ENCODE measurements around the gene ASF1A. TPM values are rescaled to one million over a fixed set of nuclear protein-coding genes. Genes with fewer than 3 reads are reported as not detected.

The ASF1A gene
- total and polyA plus RNA-seq, 10 of the 15 experiments (the other 5 are each of a cell fraction or from before 2014, with no cell fraction given), result 23.7 to 103 (median 31.5) TPM

GRCh38 chr6:118860363-118860762, 33.6 kb upstream of the ASF1A start:
- no peak overlapping the region for H3K9ac ChIP-seq (ENCODE audit: control insufficient read depth, insufficient read depth, low read length)
- 100% methylated on average over 1 of the region's 1 CpG for WGBS (ENCODE audit: insufficient coverage, insufficient replicate concordance, low lambda C conversion rate, missing lambda C conversion rate)
- ChIA-PET POLR2A (interaction anchor here (1.2 kb wide), 1 partner anchor 14 kb away, joined by 3 read pairs; no protein-coding TSS in a partner anchor), SMC1A (ENCODE audit: uncharacterized antibody, unreplicated experiment) (interaction anchor here (1.1 kb wide), 1 partner anchor 36 kb away, joined by 3 read pairs; no protein-coding TSS in a partner anchor), RAD21 (ENCODE audit: unreplicated experiment) (no interaction called here), CTCF (no interaction called here)
- no peaks in the 10 kb centered on the region; the same call in 1 of the 2 replicates for H3K79me2 ChIP-seq (ENCODE audit: control insufficient read depth, insufficient read depth, low read length)
- H3K4me2 ChIP-seq (ENCODE audit: control insufficient read depth, insufficient read depth), result no peak overlapping the region
- ATAC-seq (no peak), FAIRE-seq (no peak), DNase-seq (ENCODE audit: low read depth, low spot score) (no peak)
- 0 out of 4 replicates have a peak, but pooled peaks cover 2% of the 10 kb centered on the region in 2 experiments for H3K36me3 ChIP-seq (ENCODE audit: control insufficient read depth in 2 of 2, insufficient read depth in 2 of 2, low read length in 1 of 2)
- BruUV-seq (replicated peaks), result no TSS peak
- no peaks in the 10 kb centered on the region for H3K4me1 ChIP-seq (ENCODE audit: control insufficient read depth, insufficient read depth, low read length)
- H4K20me1 ChIP-seq (ENCODE audit: control insufficient read depth, insufficient read depth), result no peaks in the 10 kb centered on the region
- H3K4me3 ChIP-seq, result no peak overlapping the region
- no peak overlapping the region for H3K27ac ChIP-seq (ENCODE audit: control insufficient read depth, insufficient read depth)
- H3K27me3 ChIP-seq (replicated peaks in 1 of 2; ENCODE audit: control insufficient read depth in 2 of 2, insufficient read depth in 2 of 2, low read length in 1 of 2), result no peaks in the 10 kb centered on the region
- TF ChIP-seq ZNF274 (IDR thresholded peaks at IDR 0.05; ENCODE audit: insufficient read depth, insufficient read length), result no peak
- no peak for TF ChIP-seq MEF2A (IDR thresholded peaks at IDR 0.05; ENCODE audit: insufficient read depth, low read depth, low read length)
- no peak for TF ChIP-seq WRNIP1 (IDR thresholded peaks at IDR 0.05; ENCODE audit: borderline replicate concordance, low read depth, low read length)
- no peak for TF ChIP-seq ESRRA (IDR thresholded peaks at IDR 0.05; ENCODE audit: low read length)
- no peak for TF ChIP-seq ASH2L (IDR thresholded peaks at IDR 0.05; ENCODE audit: borderline replicate concordance, low read depth)
- TF ChIP-seq FOXK2 (IDR thresholded peaks at IDR 0.05), result no peak
- no peak for TF ChIP-seq ELK1 (IDR thresholded peaks at IDR 0.05; ENCODE audit: low read depth, low read length)
- in situ Hi-C loops (cut with MboI), result no loop called here
- no peak overlapping the region for H2AFZ ChIP-seq (ENCODE audit: control insufficient read depth, low read depth, low read length)
- intact Hi-C loops (cut with micrococcal nuclease; ENCODE audit: unreplicated experiment), result no loop called here
- peaks cover 5% of the 10 kb centered on the region; the same call in 2 of the 3 replicates for H3K9me3 ChIP-seq (replicated peaks; ENCODE audit: control insufficient read depth, insufficient read depth, low read length)

All from GM12878 (cell line).